HUDEP-2 (cell line): ENCODE data around the gene DHX58.
"Not testable (repeated sequence)": the region's sequence is repeated elsewhere in the genome, so short reads cannot be mapped to it uniquely, and the experiment has no call there.

Experiments
- DNase-seq, 76 experiments: peaks; one replicate each; lab custom pipeline; 2025; ENCODE audit not compliant: unreplicated experiment in 76 of 76; lab: John Stamatoyannopoulos, UW

Gene DHX58

DNA sequence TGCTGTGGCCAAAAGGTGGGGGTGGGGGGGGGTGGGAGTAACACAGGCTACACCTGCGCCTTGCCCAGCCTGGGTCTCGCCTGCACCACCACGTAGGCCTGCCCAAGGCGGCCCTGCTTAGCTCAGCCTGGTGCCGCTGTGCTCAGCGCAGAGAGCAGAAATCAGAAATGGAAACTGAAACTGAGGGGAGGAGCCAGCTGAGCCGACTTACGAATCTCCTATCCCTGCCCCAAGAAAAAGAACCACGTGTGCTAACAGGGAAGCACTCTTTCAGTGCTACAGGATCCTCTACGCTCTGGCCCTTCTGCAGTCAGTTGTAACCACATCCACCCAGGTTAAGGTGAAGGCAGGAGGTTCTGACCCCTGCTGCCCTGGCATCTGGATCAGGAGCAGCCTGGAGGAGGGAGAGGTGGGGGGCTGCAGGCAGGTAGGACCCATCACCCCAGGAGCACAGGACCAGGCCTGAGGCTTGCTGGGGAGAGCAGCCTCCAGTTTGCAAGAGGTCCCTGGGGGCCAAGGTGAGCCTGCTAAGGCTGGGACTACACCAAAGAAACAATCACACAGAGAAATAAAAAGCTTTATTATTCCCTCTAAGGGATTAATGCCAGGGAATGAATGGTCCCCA is at the start of gene DHX58:
DHX58 (minus strand) TSS at position 163 of the 625 bp plus-strand sequence. CDS start 822 bp downstream, outside the sequence.
- peak in 43 of 76 experiments; percentile 10 to 71 (median 31) for DNase-seq

DNA sequence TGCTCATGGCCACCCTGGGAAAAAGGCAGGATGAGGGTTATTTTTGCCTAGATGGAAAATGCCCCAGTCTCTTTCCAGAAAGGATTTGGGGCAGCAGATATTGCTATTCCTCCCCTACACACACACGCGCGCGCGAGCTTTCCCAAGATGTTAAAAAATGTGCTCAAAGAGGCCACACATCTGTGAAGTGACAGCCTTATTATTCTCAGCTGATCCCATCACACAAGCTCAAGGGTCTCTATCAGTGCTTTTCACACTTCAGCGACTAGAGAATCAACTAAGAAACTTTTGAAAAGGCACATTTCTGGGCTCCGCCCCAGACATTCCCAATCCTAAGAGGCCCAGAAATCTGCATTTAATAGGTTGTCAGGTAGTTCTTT is 48.0 kb upstream of the DHX58 start:
- no peak for DNase-seq

DNA sequence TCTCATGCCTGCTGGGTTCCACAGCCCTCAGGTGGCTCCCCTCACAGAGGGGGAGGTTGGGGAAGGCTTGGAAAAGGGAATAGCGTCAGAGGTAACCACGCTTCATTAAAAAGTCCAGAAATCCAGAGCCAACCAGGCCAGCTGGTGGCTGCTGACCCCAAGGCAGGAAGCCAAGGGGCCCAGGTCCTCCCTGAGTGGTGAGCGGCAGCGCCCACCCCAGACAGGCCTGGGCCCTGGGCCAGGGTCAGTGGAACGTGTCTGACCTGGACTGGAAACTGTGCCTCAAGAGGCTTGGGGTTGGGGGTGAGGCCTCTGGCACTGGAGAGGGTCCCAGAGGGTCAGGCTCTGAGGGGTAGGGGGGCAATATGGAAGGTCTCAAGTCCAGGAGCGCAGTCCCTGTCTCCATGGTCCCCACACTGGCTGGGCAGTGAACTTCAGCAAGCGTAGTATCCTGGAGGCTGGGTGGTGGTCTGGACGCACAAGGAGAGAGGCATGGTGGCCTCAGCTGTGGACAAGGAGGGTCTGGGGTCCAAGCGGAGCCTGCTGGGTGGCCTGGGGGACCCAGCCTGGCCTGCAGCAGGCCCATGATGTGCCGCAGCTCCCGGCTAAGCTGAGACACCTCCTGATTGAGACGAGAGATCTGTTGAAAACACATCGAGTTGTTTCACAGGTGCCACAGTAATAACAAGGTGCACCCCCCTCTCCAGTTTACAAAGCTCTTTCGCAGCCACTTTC is 47.4 kb upstream of the DHX58 start:
- DNase-seq, result no peak

DNA sequence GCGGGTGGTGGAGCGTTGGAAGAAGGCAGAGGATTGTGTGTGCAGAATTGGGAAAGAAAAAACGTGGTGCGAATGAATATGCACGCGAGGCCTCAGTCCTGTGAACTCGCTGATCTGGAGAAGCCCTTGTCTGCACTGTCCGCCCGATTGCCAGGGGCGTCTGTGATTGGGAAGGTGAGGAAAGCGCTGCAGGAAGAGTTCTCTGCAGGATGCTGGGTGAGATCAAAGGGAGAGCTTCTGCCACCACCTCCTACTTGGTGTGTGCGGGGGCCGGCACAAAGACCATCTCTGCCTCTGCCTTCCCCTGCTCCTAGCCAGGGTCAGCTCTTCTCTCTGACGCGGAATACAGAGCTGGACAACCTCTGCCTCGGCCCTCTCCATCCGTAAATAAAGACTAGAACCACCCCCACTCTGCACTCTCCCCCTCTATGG is 43.1 kb upstream of the DHX58 start:
- DNase-seq, result no peak

DNA sequence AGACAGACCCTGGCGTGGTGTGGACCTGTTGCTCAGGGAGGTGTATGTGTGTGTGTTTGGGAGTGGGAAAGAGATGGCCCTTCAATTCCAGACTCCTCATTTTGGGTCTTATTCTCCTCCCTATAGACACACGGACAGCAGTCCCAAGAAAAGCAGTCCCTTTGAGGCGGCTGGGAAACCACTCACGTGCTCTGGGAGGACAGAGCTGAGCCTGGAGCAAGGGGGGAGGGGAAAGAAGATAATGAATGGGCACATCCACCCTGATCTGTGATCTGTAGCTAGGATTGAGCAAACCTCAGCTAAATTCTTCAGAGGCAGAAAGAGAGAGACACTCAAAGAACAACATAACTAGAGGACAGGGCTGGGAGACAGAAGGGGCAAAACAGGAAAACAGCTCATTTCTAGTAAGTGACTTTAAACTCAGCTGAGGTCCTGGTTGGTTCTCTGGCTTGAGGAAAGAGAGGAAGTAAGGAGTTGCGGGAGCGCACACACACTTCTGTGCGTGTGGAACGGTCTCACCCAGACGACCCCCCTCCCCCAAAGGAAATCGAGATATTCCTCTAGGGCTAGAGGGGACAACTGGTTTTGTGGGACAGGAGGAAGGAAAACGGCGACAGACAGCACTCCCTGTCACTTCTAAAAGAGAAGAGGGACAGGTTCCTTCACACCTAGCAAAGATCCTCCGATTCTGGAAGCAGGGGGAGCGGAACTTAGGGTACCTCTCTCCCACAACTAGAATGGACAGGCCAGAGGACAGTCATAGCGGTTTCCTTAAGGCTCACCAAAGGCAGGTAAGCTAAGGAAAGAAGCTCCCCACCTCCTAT is 41.6 kb upstream of the DHX58 start:
- peak in 7 of 76 experiments; percentile 9 to 33 (median 16) for DNase-seq

DNA sequence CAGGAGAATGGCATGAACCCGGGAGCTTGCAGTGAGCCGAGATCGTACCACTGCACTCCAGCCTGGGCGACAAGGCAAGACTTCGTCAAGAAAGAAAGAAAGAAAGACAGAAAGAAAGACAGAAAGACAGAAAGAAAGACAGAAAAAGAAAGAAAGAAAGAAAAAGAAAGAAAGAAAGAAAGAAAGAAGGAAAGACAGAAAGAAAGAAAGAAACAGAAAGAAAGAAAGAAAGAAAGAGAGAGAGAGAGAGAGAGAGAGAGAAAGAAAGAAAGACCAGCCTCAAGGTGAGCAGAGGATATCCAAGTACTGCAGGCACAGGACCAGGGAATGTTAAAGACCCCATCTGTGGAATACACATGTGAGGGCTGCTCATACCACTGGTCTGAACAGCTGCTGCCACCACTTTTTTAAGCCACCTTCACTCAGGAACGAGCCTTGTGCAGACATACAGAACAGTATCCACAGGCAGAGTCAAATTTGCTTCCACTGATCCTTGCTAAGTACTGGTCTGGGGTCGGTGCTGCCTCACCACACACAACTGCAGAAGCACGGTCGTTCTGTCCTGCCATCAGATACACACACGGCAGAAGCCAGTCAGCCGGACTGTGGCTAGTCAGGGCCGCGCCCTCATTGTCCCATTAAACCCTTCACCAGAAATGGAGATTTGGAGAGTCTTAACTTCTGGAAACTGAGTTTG is 34.5 kb upstream of the DHX58 start:
- no peak for DNase-seq

DNA sequence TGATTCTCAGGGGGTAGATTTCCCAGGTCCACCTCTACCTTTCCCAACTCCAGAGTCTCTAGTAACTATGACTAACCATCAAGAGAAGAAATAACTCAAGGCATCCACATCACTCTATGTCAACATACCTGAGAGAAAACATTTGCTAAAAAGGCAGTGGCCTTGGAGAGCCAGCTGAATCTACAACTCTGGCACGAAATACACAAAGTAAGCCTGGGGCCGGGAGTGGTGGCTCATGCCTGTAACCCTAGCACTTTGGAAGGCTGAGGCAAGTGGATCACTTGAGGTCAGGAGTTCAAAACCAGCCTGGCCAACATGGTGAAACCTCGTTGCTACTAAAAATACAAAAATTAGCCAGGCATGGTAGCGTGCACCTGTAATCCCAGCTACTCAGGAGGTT is 30.6 kb upstream of the DHX58 start:
- not testable (repeated sequence) for DNase-seq

DNA sequence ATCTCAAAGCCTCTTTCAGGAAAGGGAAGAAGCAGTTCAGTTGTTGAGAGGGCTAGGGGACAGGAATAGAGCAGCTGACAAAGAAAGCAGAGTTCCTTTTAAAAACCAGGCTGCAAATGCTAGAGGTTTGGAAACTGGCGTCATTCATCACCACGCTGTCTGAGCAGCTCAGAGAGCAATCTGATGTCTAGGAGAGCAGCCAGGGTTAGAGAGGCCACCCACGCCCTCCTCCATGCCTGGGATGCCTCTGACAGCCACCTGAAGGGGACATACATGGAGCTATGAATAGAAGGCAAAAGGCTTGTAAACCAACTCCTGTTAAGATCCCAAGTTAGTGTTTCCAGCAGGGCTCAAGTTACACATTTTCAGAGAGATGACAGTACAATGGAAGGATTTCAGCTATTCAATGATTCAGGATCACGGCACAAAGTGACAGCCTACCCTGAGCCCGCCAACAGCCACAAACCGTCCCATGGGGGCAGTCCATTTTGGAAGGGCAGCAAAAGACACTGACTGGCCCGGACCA is 29.9 kb upstream of the DHX58 start:
- DNase-seq, result no peak

DNA sequence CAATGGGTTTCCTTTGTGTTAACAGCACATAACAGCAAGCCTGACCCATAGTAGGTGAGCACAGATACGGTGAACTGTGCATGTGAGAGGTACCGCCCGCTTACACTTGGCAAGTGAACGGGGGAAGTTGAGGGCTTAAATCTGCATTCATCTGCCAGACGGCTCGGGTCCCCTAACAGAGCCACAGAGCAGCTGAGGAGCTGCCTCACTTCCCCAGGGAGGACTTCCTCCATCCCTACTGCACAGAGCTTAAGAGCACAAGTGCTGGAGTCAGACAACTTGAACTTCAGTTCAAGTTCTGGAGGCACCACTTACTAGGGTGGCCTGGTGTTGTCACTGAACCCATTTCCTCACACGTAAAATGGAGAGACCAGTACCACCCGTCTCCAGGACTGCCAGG is 28.9 kb upstream of the DHX58 start:
- DNase-seq, result no peak

DNA sequence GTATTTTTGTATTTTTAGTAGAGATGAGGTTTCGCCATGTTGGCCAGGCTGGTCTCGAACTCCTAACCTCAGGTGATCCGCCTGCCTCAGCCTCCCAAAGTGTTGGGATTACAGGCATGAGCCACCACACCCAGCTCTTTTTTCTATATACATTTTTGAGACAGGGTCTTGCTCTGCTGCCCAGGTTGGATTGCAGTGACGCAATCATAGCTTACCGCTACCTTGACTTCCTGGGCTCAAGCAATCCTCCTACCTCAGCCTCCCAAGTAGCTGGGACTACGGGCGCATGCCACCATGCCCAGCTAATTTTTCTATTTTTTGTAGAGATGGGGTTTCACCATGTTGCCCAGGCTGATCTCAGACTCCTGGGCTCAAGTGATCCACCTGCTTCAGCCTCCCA is 28.2 kb upstream of the DHX58 start:
- not testable (repeated sequence) for DNase-seq

DNA sequence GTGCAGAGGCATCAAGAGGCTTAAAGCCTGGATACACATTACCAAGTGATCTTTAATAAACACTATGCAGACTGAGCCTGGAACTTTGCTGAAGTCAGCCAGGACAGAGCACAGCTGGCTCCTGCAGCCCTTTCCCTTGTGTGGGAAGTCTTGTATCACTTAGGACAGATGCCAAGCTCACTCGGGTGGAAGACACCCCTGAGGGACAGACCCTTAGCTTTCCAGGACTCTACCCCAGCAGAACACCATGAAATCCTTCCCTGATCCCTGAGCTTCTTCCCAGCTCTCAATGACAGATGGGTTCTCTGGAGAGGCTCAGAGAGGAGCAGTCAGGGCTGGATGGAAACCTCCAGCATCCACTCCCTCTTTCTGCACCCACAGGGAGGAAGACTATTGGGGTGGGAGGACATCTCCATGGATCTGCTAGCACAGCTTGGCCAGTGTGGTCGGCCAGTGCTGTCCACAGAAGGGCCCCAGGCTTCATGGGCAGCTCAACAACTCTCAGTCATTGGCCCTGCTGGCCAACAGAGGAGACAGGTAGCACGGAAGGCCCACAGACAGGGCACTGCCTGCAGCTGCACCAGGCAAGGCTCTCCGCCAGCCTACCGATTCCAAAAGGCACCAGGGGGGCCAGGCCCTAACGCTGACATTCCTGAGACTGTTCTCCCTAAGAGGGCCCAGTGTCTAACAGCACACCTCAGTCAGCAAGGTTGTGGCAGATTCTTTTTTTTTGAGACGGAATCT is 26.4 kb upstream of the DHX58 start:
- DNase-seq, result no peak

DNA sequence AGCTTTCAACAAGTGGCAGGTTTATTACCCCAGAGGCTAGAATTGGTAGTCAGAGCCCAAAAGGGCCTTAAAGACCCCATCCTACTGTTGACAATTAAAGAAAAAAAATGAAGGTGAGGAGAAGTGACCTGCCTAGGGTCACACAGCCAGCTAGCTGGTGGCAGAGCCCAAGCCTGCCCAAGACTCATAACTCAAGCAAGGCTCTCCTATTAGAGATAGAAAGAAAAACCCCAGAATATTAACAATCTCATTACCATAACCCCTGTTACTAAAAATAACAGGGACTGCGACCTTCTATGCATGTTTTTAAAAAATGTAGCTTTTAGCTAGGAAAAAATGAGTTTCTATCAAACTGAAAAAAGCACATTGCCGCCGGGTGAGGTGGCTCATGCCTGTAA is 24.1 kb upstream of the DHX58 start:
- no peak for DNase-seq

DNA sequence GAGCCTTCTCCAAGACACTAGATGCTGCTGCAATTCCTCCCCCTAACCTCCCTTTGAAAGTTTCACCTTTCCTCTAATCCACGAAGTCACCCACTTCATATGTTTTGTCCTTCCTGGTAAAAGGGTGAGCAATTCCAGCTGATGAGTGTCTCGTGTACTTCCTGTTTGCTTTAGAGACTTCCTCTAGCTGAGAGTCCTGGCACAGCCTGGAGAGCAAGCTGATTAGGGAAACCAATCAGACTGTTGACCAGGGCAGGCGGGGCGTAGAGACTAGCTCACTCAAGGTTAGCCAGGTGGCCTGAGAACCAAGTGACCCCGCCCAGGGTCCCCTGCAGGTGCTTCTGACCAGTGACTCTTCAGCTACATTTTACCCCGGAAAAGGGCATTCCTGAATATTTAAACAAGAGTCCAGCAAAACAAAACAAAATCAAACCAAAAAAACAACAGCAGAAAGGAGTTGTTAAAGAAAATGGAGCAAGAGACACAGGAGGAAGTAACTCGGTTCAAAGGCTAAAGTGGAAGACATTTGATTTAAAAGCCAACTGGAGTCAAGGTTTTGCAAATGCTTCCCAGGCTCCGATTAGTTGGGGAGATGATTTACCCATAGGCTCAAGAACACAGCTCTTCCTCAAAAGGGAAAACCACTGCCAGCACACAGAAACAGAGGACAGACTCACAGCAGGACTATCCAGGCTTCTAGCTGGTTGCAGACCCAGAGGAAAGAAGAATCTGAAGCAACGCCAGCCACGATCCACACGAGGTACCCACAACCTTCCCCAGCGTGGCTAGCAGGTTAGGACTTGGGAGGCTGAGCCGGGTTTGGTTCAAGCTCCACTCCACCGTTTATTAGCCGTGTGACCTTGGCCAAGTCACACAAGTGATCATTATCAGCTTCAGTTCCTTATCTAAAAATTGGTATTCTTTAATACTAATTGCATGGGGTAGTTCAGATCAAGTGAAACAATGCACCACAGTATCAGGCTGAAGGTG is 23.4 kb upstream of the DHX58 start:
- no peak for DNase-seq

DNA sequence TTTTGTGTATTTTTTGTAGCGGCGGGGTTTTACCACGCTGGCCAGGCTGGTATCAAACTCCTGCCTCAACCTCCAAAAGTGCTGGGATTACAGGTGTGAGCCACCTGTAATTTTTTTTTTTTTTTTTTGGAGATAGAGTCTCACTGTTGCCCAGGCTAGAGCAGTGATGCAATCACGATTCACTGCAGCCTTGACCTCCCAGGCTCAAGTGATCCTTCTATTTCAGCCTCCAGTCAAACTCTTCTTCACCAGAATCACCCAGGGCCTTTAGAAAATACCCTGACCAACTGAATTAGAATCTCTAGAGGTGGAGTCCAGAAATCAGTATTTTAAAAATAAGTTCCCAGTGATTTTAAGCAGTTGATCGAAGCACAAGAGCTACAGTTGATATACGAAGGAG is 22.6 kb upstream of the DHX58 start:
- no peak for DNase-seq

DNA sequence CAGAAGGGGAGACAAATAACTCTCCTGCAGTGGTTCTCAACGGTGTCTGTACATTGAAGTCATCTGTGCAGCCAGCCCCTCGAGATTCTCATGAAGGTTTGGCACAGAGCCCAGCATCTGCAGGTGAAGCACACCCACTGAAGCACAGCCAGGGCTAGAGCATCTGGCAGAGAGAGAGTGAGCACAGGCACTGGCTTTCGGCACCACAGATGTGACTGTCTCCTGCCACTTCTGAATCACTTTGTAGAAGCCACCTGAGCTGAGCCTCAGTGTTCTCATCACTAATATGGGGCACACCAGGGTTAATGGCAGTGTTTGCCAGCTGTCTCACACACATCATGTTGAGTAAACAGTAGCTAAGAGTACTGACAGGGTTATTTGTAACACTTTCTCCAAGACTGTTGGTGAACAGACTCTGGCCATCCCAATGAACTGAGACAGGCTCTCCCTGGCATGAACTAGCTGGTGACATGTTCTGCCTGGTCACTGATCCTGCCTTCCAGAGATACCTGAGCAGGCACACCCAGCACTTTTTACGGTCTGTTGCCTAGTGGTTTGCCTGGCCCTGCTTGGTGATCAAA is 21.0 kb upstream of the DHX58 start:
- DNase-seq, result peak in 1 of 76 experiments; percentile 5

DNA sequence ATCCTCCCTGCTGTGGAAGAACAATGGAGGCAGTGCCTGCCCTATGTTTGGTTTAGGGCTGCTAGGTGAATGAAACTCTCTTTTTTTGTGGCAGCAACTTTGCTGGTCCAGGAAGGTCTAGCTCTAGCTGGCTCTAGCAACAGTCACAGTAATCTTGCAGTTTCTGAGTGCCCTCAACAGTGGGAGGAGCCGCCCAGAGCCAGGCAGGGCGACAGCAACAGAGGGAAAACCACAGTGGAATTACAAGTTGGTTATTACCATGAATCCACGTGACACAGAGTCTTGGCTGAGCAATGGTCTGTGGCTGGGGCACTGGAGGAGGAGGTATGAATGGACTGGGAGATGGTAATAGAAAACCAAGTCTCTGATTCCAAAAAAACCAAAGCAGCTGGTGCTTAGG is 20.4 kb upstream of the DHX58 start:
- peak in 28 of 76 experiments; percentile 7 to 62 (median 30) for DNase-seq

DNA sequence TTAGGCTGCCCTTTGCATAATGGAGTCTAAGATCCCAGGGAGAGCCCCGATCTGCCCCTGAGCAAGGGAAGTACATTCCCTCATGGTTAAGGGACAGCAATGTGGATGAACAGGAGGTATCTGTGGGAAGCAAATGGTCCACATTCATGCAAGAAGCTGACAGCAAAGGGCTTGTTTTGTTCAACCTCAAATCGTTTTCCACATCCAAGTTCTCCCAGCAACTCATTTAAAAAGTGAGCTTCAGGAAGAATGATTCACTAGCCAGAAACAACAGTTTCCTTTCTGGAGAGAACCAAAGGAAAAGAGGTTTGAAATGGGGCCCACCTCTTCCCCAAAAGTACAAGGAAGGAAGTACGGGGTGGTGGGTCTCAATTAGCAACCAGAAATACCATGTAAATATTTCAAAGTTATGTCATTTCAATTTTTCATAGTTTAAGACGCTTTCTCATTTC is 19.5 kb upstream of the DHX58 start:
- DNase-seq, result no peak

DNA sequence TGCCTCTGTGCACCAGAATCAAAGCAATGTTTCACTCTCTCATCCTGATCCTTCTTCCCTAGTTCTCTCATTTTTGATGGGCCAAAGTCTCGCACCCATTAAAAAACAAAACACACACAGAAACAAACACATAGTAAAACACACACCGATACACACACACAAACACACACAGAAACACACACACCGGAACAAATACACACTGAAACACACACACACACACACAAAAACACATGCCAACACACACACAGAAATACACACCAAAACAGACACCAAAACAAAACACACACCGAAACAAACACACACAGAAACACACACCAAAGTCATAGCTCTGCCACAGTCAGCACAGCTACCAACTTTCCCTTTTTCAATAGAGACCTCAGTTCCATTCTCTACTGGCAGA is 18.7 kb upstream of the DHX58 start:
- no peak for DNase-seq
